Osteocyte (in vitro differentiated cells): ENCODE data around the gene LRCOL1. TPM values are rescaled to one million over a fixed set of nuclear protein-coding genes. Genes with fewer than 3 reads are reported as not detected.

ENCODE experiments used
- DNase-seq: peaks from one replicate; pipeline ENCODE4 v3.0.0; 2021; ENCODE audit warnings: mixed read lengths; ENCODE audit not compliant: unreplicated experiment; ENCODE audit errors: extremely low spot score
- H3K27ac Mint-ChIP-seq: one replicate; pipeline ENCODE4 v1.8.0; 2021; ENCODE audit warnings: mild to moderate bottlenecking, mixed read lengths; ENCODE audit not compliant: unreplicated experiment
- H3K27me3 Mint-ChIP-seq: one replicate; pipeline ENCODE4 v1.8.0; 2021; ENCODE audit warnings: mixed read lengths; ENCODE audit not compliant: unreplicated experiment
- H3K36me3 Mint-ChIP-seq: one replicate; pipeline ENCODE4 v1.8.0; 2021; ENCODE audit warnings: mixed read lengths; ENCODE audit not compliant: unreplicated experiment
- H3K4me1 Mint-ChIP-seq: one replicate; pipeline ENCODE4 v1.8.0; 2021; ENCODE audit warnings: mixed read lengths; ENCODE audit not compliant: unreplicated experiment
- H3K4me3 Mint-ChIP-seq: one replicate; pipeline ENCODE4 v1.8.0; 2021; ENCODE audit warnings: mild to moderate bottlenecking, moderate library complexity, mixed read lengths; ENCODE audit not compliant: unreplicated experiment
- H3K9me3 Mint-ChIP-seq: one replicate; pipeline ENCODE4 v1.8.0; 2021; ENCODE audit warnings: mixed read lengths; ENCODE audit not compliant: unreplicated experiment
- total RNA-seq: library from RNA; stranded (reverse); gene quantifications from 2 replicates; pipeline ENCODE4 v1.2.1, GENCODE V29; 2021
- TF ChIP-seq, protein P1 (sequence below): fragments of 200-600 bp; sonication (generic); IDR thresholded peaks from 2 replicates; pipeline ENCODE4 v1.5.0; 2021; ENCODE audit warnings: antibody characterized with exemption, mild to moderate bottlenecking, moderate library complexity

The LRCOL1 gene
- total RNA-seq, 1 donor from 2014 or later, result not detected

- no peak for DNase-seq
- peaks cover 7% of the 10 kb centered on the region for H3K36me3 Mint-ChIP-seq
- no peaks in the 10 kb centered on the region for H3K9me3 Mint-ChIP-seq
- TF ChIP-seq, protein P1, sequence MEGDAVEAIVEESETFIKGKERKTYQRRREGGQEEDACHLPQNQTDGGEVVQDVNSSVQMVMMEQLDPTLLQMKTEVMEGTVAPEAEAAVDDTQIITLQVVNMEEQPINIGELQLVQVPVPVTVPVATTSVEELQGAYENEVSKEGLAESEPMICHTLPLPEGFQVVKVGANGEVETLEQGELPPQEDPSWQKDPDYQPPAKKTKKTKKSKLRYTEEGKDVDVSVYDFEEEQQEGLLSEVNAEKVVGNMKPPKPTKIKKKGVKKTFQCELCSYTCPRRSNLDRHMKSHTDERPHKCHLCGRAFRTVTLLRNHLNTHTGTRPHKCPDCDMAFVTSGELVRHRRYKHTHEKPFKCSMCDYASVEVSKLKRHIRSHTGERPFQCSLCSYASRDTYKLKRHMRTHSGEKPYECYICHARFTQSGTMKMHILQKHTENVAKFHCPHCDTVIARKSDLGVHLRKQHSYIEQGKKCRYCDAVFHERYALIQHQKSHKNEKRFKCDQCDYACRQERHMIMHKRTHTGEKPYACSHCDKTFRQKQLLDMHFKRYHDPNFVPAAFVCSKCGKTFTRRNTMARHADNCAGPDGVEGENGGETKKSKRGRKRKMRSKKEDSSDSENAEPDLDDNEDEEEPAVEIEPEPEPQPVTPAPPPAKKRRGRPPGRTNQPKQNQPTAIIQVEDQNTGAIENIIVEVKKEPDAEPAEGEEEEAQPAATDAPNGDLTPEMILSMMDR, result no peak
- no peaks in the 10 kb centered on the region for H3K4me1 Mint-ChIP-seq
- no peak overlapping the region for H3K27ac Mint-ChIP-seq
- no peak overlapping the region for H3K4me3 Mint-ChIP-seq
- no peaks in the 10 kb centered on the region for H3K27me3 Mint-ChIP-seq
These were observed 33.7 kb downstream of the LRCOL1 start for GRCh38 chr12:132576701-132577100.

- no peak overlapping the region for H3K4me3 Mint-ChIP-seq
- peaks cover 7% of the 10 kb centered on the region for H3K36me3 Mint-ChIP-seq
- TF ChIP-seq, protein P1, result no peak
- no peak for DNase-seq
- no peaks in the 10 kb centered on the region for H3K27me3 Mint-ChIP-seq
- no peak overlapping the region for H3K27ac Mint-ChIP-seq
- no peaks in the 10 kb centered on the region for H3K4me1 Mint-ChIP-seq
- no peaks in the 10 kb centered on the region for H3K9me3 Mint-ChIP-seq
These were observed 34.7 kb downstream of the LRCOL1 start for GRCh38 chr12:132575661-132576060.

- Mint-ChIP-seq H3K4me3 (no peak overlapping the region), H3K36me3 (peaks cover 3% of the 10 kb centered on the region), H3K4me1 (no peaks in the 10 kb centered on the region), H3K9me3 (no peaks in the 10 kb centered on the region), H3K27me3 (no peaks in the 10 kb centered on the region), H3K27ac (no peak overlapping the region)
- no peak for DNase-seq
- TF ChIP-seq, protein P1, result no peak
These were observed 35.9 kb downstream of the LRCOL1 start for GRCh38 chr12:132574271-132574996.

DNA sequence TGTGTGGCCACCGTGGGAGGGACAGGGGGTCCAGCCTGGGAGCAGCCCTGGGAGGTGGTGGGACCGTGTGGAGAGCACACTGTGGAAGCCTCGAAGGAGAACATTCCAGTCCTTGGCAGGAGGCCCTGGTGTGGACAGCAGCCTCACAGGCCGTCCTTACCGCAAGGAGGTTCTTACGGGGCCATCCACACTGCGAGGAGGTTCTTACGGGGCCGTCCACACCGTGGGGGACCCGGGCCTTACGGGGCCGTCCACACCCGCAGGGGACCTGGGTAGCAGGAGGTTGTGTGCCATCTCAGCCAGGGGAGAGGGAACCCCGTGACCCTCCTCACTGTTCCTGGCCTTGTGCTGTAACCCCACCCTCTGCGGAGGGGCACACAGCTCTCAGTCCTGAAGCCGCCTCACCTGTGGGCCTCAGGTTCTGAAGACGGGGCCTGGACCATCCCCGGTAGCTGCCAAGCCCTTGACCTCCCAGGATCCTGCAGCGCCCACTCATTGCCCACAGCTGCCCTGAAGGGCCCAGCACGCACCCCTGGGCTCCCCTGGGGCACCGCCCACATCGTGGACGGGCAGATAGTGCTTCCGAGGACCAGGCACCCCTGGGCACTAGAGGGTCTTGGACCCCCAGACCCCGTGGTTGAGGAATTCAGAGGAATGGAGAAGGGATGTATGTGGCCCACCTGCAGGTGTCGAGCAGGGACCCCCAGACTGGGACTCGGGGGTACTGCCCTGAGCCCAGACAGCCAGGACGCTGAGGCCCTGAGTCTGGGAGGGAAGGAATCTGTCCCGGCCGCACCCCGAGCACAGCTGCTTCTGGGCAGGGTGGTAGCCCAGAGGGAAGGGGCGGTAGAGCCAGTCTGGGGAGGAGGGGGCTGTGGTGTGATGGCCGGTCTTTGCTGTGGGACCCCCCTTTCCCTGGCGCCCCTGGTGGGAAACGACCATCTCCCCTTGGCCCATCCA is 37.3 kb downstream of the LRCOL1 start:
- no peaks in the 10 kb centered on the region for H3K4me1 Mint-ChIP-seq
- peaks cover 2% of the 10 kb centered on the region for H3K36me3 Mint-ChIP-seq
- H3K4me3 Mint-ChIP-seq, result no peak overlapping the region
- DNase-seq, result no peak
- TF ChIP-seq, protein P1, result no peak
- H3K27ac Mint-ChIP-seq, result no peak overlapping the region
- no peaks in the 10 kb centered on the region for H3K27me3 Mint-ChIP-seq
- H3K9me3 Mint-ChIP-seq, result no peaks in the 10 kb centered on the region

DNA sequence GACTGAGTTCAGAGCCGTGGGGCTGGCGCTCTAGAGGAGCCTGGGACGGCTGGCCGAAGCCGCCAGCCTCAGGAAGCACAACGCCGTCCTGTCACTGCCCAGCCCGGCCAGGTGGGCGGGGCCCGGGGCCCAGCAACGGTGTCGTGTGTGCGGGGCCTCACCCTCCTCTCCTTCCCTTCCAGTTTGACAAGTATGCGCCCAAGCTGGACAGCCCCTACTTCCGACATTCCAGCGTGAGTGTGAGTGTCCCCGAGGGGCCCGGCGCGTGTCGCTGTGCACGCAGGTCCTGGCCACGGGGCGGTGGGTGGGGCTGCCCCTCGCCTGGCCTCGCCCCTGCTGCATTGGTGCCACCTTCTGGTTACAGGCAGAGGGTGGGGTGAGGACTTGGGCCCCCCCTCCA is 38.3 kb downstream of the LRCOL1 start:
- no peaks in the 10 kb centered on the region for H3K9me3 Mint-ChIP-seq
- H3K27ac Mint-ChIP-seq, result no peak overlapping the region
- no peak overlapping the region for H3K4me3 Mint-ChIP-seq
- H3K27me3 Mint-ChIP-seq, result no peaks in the 10 kb centered on the region
- H3K4me1 Mint-ChIP-seq, result no peaks in the 10 kb centered on the region
- no peak for DNase-seq
- TF ChIP-seq, protein P1, result no peak
- H3K36me3 Mint-ChIP-seq, result peaks cover 2% of the 10 kb centered on the region
